Central memory CD4-positive, alpha-beta T cell (primary cell): ENCODE data around the gene FAM13A.
"Not testable (repeated sequence)": the region's sequence is repeated elsewhere in the genome, so short reads cannot be mapped to it uniquely, and the experiment has no call there.

ENCODE experiments used
- DNase-seq: peaks from one replicate; pipeline ENCODE4 v3.0.0; 2022

Gene FAM13A

GRCh38 chr4:88892646-88893045, 164.3 kb downstream of the FAM13A start:
- DNase-seq: no peak

GRCh38 chr4:88891636-88892035, 165.3 kb downstream of the FAM13A start:
- no peak for DNase-seq

GRCh38 chr4:88887409-88887808, 169.6 kb downstream of the FAM13A start:
- not testable (repeated sequence) for DNase-seq

GRCh38 chr4:88881227-88881569, 175.8 kb downstream of the FAM13A start:
- peak; percentile 6 for DNase-seq

- DNase-seq: no peak
Measured at GRCh38 chr4:88880501-88881226, 176.3 kb downstream of the FAM13A start.

- DNase-seq: no peak
Measured at GRCh38 chr4:88879991-88880390, 177.0 kb downstream of the FAM13A start.

GRCh38 chr4:88878642-88879041, 178.3 kb downstream of the FAM13A start:
- DNase-seq: no peak

- DNase-seq: no peak
Measured at GRCh38 chr4:88870428-88870827, 186.6 kb downstream of the FAM13A start.

GRCh38 chr4:88868510-88868909, 188.5 kb downstream of the FAM13A start:
- no peak for DNase-seq

- no peak for DNase-seq
Measured at GRCh38 chr4:88866862-88867550, 190.0 kb downstream of the FAM13A start.

GRCh38 chr4:88865466-88865865, 191.5 kb downstream of the FAM13A start:
- DNase-seq: no peak

GRCh38 chr4:88865046-88865445, 191.9 kb downstream of the FAM13A start:
- DNase-seq: no peak

GRCh38 chr4:88860586-88860985, 196.4 kb downstream of the FAM13A start:
- no peak for DNase-seq

GRCh38 chr4:88859191-88859812, 197.7 kb downstream of the FAM13A start:
- no peak for DNase-seq

GRCh38 chr4:88858752-88859151, 198.2 kb downstream of the FAM13A start:
- DNase-seq: no peak

- DNase-seq: no peak
Measured at GRCh38 chr4:88857588-88857987, 199.4 kb downstream of the FAM13A start.

GRCh38 chr4:88854481-88854880, 202.5 kb downstream of the FAM13A start:
- no peak for DNase-seq

- DNase-seq: not testable (repeated sequence)
Measured at GRCh38 chr4:88853583-88853982, 203.4 kb downstream of the FAM13A start.

- DNase-seq: no peak
Measured at GRCh38 chr4:88846206-88846790, 210.7 kb downstream of the FAM13A start.

GRCh38 chr4:88843067-88843685, 213.8 kb downstream of the FAM13A start:
- DNase-seq: no peak

GRCh38 chr4:88841635-88842034, 215.3 kb downstream of the FAM13A start:
- DNase-seq: no peak

- no peak for DNase-seq
Measured at GRCh38 chr4:88836216-88836615, 220.8 kb downstream of the FAM13A start.

- DNase-seq: no peak
Measured at GRCh38 chr4:88831031-88831430, 226.0 kb downstream of the FAM13A start.
